NT2/D1 (cell line): Measurements from ENCODE around the gene FRMD5.

Experiments
- SUZ12 ChIP-seq: IDR thresholded peaks from 2 replicates; pipeline ENCODE4 v1.6.1; 2011; ENCODE audit not compliant: insufficient read length, insufficient read depth; ENCODE audit errors: extremely low read depth
- YY1 ChIP-seq: IDR thresholded peaks from 2 replicates; pipeline ENCODE4 v1.6.1; 2011; ENCODE audit not compliant: insufficient read length, insufficient read depth

- TF ChIP-seq SUZ12 = no peak
- no peak for TF ChIP-seq YY1
Measured at GRCh38 chr15:44010089-44010488, 185.0 kb downstream of the FRMD5 start.
